A673 (cell line): ENCODE data around the gene ABCB1. TPM values are rescaled to one million over a fixed set of nuclear protein-coding genes. Genes with fewer than 3 reads are reported as not detected.

Experiments used
- BruUV-seq: library from RNA; stranded (reverse); fragments of 400-500 nt; replicated peaks from 2 replicates; lab custom pipeline; 2021; lab: Mats Ljungman, UMichigan
- CTCF ChIA-PET: fragments of 300-600 bp; sonication (Branson Sonifier 250); formaldehyde crosslinking; loops from one replicate; lab custom pipeline; 2022; ENCODE audit warnings: antibody characterized with exemption; lab: Charles Lee
- POLR2A ChIA-PET: fragments of 300-600 bp; sonication (Branson Sonifier 250); formaldehyde crosslinking; loops from one replicate; lab custom pipeline; 2022; ENCODE audit warnings: antibody characterized with exemption; ENCODE audit not compliant: low non-redundant PET; lab: Charles Lee
- DNase-seq: peaks from one replicate; pipeline ENCODE4 v3.0.0-alpha.2; 2015; ENCODE audit warnings: low spot score
- H3K27ac ChIP-seq: fragments of 200-600 bp; sonication (generic); 2 replicates; pipeline ENCODE4 v1.5.1; 2016; ENCODE audit warnings: mixed run types, low read depth, mild to moderate bottlenecking, mixed read lengths, antibody characterized with exemption, low read length; ENCODE audit not compliant: poor library complexity, severe bottlenecking
- H3K27me3 ChIP-seq: fragments of 200-600 bp; sonication (generic); replicated peaks from 2 replicates; pipeline ENCODE4 v1.6.1; 2017; ENCODE audit warnings: mixed run types, low read depth, mild to moderate bottlenecking, mixed read lengths, antibody characterized with exemption, low read length; ENCODE audit not compliant: insufficient read depth, poor library complexity
- H3K36me3 ChIP-seq: fragments of 200-600 bp; sonication (generic); 2 replicates; pipeline ENCODE4 v1.6.1; 2016; ENCODE audit warnings: mixed run types, mild to moderate bottlenecking, mixed read lengths, antibody characterized with exemption, low read length; ENCODE audit not compliant: insufficient read depth, poor library complexity, severe bottlenecking
- H3K4me1 ChIP-seq: fragments of 200-600 bp; sonication (generic); 2 replicates; pipeline ENCODE4 v1.6.1; 2017; ENCODE audit warnings: mixed run types, mild to moderate bottlenecking, mixed read lengths, antibody characterized with exemption, low read length; ENCODE audit not compliant: insufficient read depth, poor library complexity, severe bottlenecking
- H3K4me3 ChIP-seq: fragments of 200-600 bp; sonication (generic); 2 replicates; pipeline ENCODE4 v1.5.1; 2016; ENCODE audit warnings: low read depth, mixed run types, mild to moderate bottlenecking, mixed read lengths, low read length; ENCODE audit not compliant: poor library complexity, severe bottlenecking
- H3K9me3 ChIP-seq: fragments of 200-600 bp; sonication (generic); 2 replicates; pipeline ENCODE4 v1.6.1; 2016; ENCODE audit warnings: mixed run types, low read depth, mild to moderate bottlenecking, mixed read lengths, antibody characterized with exemption, low read length; ENCODE audit not compliant: poor library complexity, severe bottlenecking
- CTCF ChIP-seq: fragments of 300-800, 200-600 bp; sonication (generic); conservative IDR thresholded peaks from 2 replicates; pipeline ENCODE4 v1.5.1; 2017; ENCODE audit warnings: low read depth, mild to moderate bottlenecking, antibody characterized with exemption, low read length, moderate library complexity, mixed read lengths
- EZH2 ChIP-seq: fragments of 200-600 bp; sonication (generic); IDR thresholded peaks from 2 replicates; pipeline ENCODE4 v1.6.1; 2017; ENCODE audit warnings: borderline replicate concordance, low read depth, mild to moderate bottlenecking, mixed read lengths, antibody characterized with exemption, low read length; ENCODE audit not compliant: poor library complexity, severe bottlenecking
- intact Hi-C: fragments of 100-400 bp; cut with micrococcal nuclease; formaldehyde crosslinking; loops from one replicate; pipeline ENCODE4 v1.10.0; 2022; ENCODE audit not compliant: unreplicated experiment
- total RNA-seq: library from RNA; stranded (reverse); gene quantifications from 2 replicates; pipeline ENCODE4 v1.2.3, GENCODE V29; 2021

ABCB1 gene
- total RNA-seq, 1 experiment from 2014 or later = not detected

- TF ChIP-seq CTCF (no peak), EZH2 (no peak)
- H3K27me3 ChIP-seq = peaks cover 11% of the 10 kb centered on the region
- H3K36me3 ChIP-seq = no peaks in the 10 kb centered on the region
- H3K4me1 ChIP-seq = no peaks in the 10 kb centered on the region
- intact Hi-C loops = no loop called here
- no peak overlapping the region for H3K27ac ChIP-seq
- DNase-seq = no peak
- H3K9me3 ChIP-seq = no peaks in the 10 kb centered on the region
- ChIA-PET POLR2A (no interaction called here), CTCF (no interaction called here)
- BruUV-seq = no TSS peak
- no peak overlapping the region for H3K4me3 ChIP-seq
Measured at GRCh38 chr7:87483131-87483530, 117.6 kb downstream of the ABCB1 start.

- intact Hi-C loops = no loop called here
- no peak for DNase-seq
- TF ChIP-seq CTCF (no peak), EZH2 (no peak)
- no TSS peak for BruUV-seq
- H3K27ac ChIP-seq = no peak overlapping the region
- H3K4me3 ChIP-seq = no peak overlapping the region
- H3K36me3 ChIP-seq = no peaks in the 10 kb centered on the region
- POLR2A ChIA-PET = no interaction called here
- no peaks in the 10 kb centered on the region for H3K4me1 ChIP-seq
- CTCF ChIA-PET = no interaction called here
- H3K9me3 ChIP-seq = no peaks in the 10 kb centered on the region
- peaks cover 21% of the 10 kb centered on the region for H3K27me3 ChIP-seq
Measured at GRCh38 chr7:87482115-87482514, 118.6 kb downstream of the ABCB1 start.

GRCh38 chr7:87480386-87480785, 120.3 kb downstream of the ABCB1 start:
- H3K9me3 ChIP-seq = no peaks in the 10 kb centered on the region
- H3K27me3 ChIP-seq = peaks cover 36% of the 10 kb centered on the region
- intact Hi-C loops = no loop called here
- H3K36me3 ChIP-seq = no peaks in the 10 kb centered on the region
- no peak for TF ChIP-seq CTCF
- no peak for TF ChIP-seq EZH2
- no peak overlapping the region for H3K4me3 ChIP-seq
- ChIA-PET POLR2A (no interaction called here), CTCF (no interaction called here)
- BruUV-seq = no TSS peak
- no peaks in the 10 kb centered on the region for H3K4me1 ChIP-seq
- DNase-seq = no peak
- no peak overlapping the region for H3K27ac ChIP-seq
